Measurements from ENCODE around the gene SLC7A1. TPM values are rescaled to one million over a fixed set of nuclear protein-coding genes. Genes with fewer than 3 reads are reported as not detected.

Gene SLC7A1
- total and polyA plus RNA-seq, 4 donors: 6.6 to 53.8 (median 10.5) TPM

DNA sequence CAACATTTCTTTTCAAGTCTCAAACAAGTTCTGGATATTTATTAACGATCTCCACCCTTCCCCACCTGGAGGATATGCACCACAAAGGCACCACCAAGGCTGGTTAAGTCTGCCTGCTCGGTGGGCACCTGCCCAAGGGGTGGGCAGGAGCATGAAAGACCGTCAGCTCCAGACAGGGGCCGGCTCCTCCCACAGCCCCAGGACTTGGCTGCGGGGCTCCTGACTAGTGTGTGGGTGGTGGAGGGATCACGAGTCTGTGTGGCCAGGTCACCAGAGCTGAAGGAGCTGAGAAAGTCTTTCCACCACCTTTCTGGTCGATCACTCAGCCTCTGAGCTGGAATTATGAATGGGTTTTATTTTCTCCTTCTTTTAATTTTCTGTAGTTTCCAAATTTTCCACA, 7.8 kb downstream of the SLC7A1 start:
- DNase-seq (no peak), ATAC-seq (ENCODE audit: insufficient read depth, low FRiP score) (no peak)
- Histone ChIP-seq H3K4me3 (no peak overlapping the region), H3K4me1 (ENCODE audit: control insufficient read depth in 5 of 5, insufficient read depth in 5 of 5, low read length in 5 of 5) (peaks cover 0 to 6% (median 0%) of the 10 kb centered on the region in 5 donors), H3K27ac (ENCODE audit: low read depth in 1 of 2, low read length in 1 of 2) (no peak overlapping the region), H3K9me3 (ENCODE audit: control insufficient read depth in 4 of 4, insufficient read depth in 3 of 4, low read length in 3 of 4) (no peaks in the 10 kb centered on the region), H3K27me3 (ENCODE audit: control insufficient read depth in 3 of 3, insufficient read depth in 3 of 3, low read length in 2 of 3) (no peaks in the 10 kb centered on the region), H3K9ac (ENCODE audit: insufficient read depth in 1 of 2, low read length in 2 of 2) (no peak overlapping the region), H3K36me3 (ENCODE audit: control insufficient read depth in 4 of 4, insufficient read depth in 4 of 4, low read length in 4 of 4) (peaks cover 0 to 2% (median 0%) of the 10 kb centered on the region in 4 donors)
- 64 to 85% methylated on average over 7 of the region's 7 CpGs for WGBS, 2 donors
- TF ChIP-seq, protein P1, sequence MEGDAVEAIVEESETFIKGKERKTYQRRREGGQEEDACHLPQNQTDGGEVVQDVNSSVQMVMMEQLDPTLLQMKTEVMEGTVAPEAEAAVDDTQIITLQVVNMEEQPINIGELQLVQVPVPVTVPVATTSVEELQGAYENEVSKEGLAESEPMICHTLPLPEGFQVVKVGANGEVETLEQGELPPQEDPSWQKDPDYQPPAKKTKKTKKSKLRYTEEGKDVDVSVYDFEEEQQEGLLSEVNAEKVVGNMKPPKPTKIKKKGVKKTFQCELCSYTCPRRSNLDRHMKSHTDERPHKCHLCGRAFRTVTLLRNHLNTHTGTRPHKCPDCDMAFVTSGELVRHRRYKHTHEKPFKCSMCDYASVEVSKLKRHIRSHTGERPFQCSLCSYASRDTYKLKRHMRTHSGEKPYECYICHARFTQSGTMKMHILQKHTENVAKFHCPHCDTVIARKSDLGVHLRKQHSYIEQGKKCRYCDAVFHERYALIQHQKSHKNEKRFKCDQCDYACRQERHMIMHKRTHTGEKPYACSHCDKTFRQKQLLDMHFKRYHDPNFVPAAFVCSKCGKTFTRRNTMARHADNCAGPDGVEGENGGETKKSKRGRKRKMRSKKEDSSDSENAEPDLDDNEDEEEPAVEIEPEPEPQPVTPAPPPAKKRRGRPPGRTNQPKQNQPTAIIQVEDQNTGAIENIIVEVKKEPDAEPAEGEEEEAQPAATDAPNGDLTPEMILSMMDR (IDR thresholded peaks at IDR 0.05; ENCODE audit: control extremely low read depth, extremely low read depth): no peak

DNA sequence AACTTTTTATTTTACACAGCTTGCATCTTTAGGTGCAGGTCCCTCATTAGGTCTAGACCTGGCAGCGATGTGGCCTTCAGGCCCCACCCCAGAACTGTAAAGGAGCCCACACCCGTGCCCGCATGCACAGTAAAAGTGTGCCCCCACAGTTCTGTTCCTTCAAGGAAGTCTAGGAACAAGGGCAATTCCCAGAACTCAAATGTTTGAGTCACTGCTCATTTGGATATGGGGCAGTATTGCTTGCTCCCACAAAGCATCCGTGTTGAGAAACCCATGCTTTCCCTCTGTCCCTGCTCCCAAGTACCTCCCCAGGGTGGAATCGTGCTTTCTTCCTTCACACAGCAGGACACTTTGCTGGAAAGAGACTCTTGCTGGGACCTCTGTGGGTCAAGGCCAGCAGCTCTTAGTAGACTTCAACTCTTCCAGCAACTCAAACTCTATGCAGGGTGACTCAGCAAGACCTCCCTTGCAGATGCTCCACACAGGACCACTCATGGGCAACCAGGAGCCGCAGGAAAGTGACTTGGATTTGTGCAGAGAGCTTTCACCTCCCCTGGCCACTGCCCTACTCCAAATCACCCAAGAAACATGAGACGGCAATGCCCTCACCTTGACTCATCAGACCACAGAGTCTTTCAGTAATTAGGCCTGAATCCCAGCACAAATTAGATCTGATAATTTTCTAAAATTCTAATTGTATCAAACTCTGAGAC, 12.3 kb downstream of the SLC7A1 start:
- no peak for DNase-seq
- Histone ChIP-seq H3K9ac (ENCODE audit: insufficient read depth in 1 of 2, low read length in 2 of 2) (no peak overlapping the region), H3K27ac (ENCODE audit: low read depth in 1 of 2, low read length in 1 of 2) (no peak overlapping the region), H3K36me3 (ENCODE audit: control insufficient read depth in 4 of 4, insufficient read depth in 4 of 4, low read length in 4 of 4) (peaks cover 0 to 2% (median 0%) of the 10 kb centered on the region in 4 donors), H3K27me3 (ENCODE audit: control insufficient read depth in 3 of 3, insufficient read depth in 3 of 3, low read length in 2 of 3) (no peaks in the 10 kb centered on the region), H3K9me3 (ENCODE audit: control insufficient read depth in 4 of 4, insufficient read depth in 3 of 4, low read length in 3 of 4) (no peaks in the 10 kb centered on the region), H3K4me1 (ENCODE audit: control insufficient read depth in 5 of 5, insufficient read depth in 5 of 5, low read length in 5 of 5) (peaks cover 0 to 22% (median 2%) of the 10 kb centered on the region in 5 donors), H3K4me3 (no peak overlapping the region)
- no peak for ATAC-seq (ENCODE audit: insufficient read depth, low FRiP score)
- 90 to 91% methylated on average over 7 of the region's 7 CpGs for WGBS, 2 donors
- TF ChIP-seq, protein P1 (IDR thresholded peaks at IDR 0.05; ENCODE audit: control extremely low read depth, extremely low read depth): no peak

DNA sequence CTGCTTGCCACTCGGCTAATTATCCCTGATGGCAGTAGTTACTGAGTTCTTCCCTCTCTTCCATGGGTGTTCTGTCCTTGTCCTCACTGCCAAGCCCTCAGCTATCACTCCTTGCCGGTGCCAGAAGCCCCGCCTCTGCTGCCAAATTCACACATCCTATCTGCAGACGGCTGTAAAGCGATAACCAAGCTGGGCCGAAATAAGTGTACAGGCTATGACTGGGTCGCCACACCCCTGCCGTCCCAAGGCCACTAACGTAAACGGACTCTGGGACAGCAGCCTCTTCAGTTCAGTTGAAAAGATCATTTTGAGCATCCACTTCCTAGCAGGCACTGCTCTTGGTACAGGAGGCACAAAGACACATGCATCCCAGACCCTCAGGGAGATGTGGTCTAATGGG, 13.3 kb downstream of the SLC7A1 start:
- H3K36me3 ChIP-seq (ENCODE audit: control insufficient read depth in 4 of 4, insufficient read depth in 4 of 4, low read length in 4 of 4): no peaks in the 10 kb centered on the region
- no peak for DNase-seq
- peaks cover 0 to 30% (median 0%) of the 10 kb centered on the region in 5 donors for H3K4me1 ChIP-seq (ENCODE audit: control insufficient read depth in 5 of 5, insufficient read depth in 5 of 5, low read length in 5 of 5)
- no peaks in the 10 kb centered on the region for H3K27me3 ChIP-seq (ENCODE audit: control insufficient read depth in 3 of 3, insufficient read depth in 3 of 3, low read length in 2 of 3)
- TF ChIP-seq, protein P1 (IDR thresholded peaks at IDR 0.05; ENCODE audit: control extremely low read depth, extremely low read depth): no peak
- H3K4me3 ChIP-seq: no peak overlapping the region
- no peak overlapping the region for H3K9ac ChIP-seq (ENCODE audit: insufficient read depth in 1 of 2, low read length in 2 of 2)
- no peak overlapping the region for H3K27ac ChIP-seq (ENCODE audit: low read depth in 1 of 2, low read length in 1 of 2)
- WGBS, 2 donors: 84 to 92% methylated on average over 10 of the region's 10 CpGs
- ATAC-seq (ENCODE audit: insufficient read depth, low FRiP score): no peak
- no peaks in the 10 kb centered on the region for H3K9me3 ChIP-seq (ENCODE audit: control insufficient read depth in 4 of 4, insufficient read depth in 3 of 4, low read length in 3 of 4)

Data from lung (tissue), 12 donors.